CMK (cell line): ENCODE results near the gene DENND1B.

Experiments used
- DNase-seq: peaks from one replicate; pipeline ENCODE4 v3.0.0-alpha.2; 2010; ENCODE audit warnings: low read depth

The DENND1B gene, protein sequence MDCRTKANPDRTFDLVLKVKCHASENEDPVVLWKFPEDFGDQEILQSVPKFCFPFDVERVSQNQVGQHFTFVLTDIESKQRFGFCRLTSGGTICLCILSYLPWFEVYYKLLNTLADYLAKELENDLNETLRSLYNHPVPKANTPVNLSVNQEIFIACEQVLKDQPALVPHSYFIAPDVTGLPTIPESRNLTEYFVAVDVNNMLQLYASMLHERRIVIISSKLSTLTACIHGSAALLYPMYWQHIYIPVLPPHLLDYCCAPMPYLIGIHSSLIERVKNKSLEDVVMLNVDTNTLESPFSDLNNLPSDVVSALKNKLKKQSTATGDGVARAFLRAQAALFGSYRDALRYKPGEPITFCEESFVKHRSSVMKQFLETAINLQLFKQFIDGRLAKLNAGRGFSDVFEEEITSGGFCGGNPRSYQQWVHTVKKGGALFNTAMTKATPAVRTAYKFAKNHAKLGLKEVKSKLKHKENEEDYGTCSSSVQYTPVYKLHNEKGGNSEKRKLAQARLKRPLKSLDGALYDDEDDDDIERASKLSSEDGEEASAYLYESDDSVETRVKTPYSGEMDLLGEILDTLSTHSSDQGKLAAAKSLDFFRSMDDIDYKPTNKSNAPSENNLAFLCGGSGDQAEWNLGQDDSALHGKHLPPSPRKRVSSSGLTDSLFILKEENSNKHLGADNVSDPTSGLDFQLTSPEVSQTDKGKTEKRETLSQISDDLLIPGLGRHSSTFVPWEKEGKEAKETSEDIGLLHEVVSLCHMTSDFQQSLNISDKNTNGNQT

DNA sequence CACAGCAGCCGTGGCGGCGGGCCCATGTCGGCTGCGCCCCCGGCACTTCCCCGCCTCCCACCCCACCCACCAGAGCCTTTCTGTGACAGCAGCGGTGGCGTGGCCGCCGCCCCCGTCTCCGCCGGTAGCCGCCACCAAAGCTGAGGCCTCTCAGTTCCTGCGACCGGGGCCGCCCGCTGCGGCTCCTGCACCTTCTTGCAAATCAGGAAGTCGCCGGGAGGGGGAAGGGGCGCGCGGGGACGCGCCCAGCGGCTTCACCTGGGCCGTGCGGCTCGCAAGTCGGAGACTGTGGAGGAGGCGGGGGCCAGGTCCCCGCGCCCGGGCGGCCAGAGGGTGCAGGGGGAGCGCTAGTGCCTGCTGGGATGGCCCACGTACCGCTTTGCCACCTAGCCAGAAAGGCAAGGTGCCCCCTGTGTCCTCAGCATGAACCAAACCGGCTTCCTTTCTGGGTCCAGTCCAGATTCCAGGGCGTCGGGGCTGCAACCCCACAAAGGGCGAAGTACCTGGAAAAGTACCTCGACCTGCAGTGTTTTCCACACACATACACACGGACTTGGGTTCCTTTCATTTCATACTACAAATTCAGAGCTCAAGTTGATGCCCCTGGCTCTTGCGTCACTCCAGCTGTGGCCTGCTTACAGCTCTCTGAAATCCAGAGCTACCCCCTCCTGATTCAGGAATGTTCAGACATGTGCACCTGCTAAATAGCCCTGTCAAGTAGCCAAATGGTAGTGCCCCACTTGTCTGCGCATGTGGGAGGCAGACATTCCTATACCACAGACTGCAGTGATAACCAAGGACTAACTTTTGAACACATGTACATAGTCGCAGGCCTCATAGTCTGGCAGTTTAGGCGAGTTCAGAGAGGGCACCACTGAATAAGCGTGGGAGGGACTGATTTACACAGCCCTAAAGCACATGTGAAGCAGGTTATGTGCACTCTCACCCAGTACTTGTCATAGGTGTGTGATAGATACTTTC, at the start of gene DENND1B:
DENND1B (minus strand) TSS at position 199 of the 981 bp plus-strand sequence. CDS start 325 bp downstream, outside the sequence.
- peak; percentile 60 for DNase-seq

DNA sequence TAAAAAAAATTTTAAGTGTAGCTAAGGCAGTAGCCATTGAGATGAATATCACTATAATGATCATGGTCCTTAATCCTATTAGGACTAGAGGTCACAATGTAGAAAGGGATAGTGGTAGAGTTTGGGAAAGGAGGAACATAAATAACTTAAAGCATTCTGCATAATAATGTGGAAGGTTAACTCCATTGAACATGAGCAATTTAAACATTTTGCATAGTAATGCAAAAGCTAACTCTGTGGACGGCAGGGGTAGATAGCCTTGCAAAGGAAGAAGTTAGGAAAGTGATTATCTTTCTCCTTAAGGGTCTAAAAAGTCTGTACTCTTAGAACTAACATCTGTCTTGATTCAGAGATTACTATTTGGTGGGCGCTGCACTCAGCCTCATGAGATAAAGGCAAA, 39.0 kb upstream of the DENND1B start:
- DNase-seq = no peak

DNA sequence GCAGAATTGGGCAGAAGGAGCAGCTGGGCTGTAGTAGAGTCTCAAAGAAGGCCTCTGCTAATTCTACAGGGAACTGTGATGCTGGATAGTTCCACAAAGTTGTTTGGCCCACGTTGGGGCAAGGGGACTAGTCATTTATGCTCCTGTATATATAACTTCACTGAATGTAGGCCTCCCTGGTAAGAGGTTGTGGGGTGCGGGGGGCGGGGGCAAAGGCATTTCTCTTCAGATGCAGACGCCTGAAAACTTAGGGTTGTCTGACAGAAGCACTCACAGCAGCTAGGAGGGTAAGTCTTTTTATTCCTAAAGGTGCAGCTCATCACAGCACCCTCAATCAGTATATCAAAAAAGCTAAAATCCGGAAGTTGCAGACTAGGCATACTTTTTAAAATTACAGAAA, 38.5 kb upstream of the DENND1B start:
- no peak for DNase-seq

- no peak for DNase-seq
Observed at GRCh38 chr1:197811769-197812168, 36.5 kb upstream of the DENND1B start.

- DNase-seq = no peak
Observed at GRCh38 chr1:197810812-197811211, 35.5 kb upstream of the DENND1B start.

GRCh38 chr1:197808880-197809279, 33.6 kb upstream of the DENND1B start:
- DNase-seq = no peak

DNA sequence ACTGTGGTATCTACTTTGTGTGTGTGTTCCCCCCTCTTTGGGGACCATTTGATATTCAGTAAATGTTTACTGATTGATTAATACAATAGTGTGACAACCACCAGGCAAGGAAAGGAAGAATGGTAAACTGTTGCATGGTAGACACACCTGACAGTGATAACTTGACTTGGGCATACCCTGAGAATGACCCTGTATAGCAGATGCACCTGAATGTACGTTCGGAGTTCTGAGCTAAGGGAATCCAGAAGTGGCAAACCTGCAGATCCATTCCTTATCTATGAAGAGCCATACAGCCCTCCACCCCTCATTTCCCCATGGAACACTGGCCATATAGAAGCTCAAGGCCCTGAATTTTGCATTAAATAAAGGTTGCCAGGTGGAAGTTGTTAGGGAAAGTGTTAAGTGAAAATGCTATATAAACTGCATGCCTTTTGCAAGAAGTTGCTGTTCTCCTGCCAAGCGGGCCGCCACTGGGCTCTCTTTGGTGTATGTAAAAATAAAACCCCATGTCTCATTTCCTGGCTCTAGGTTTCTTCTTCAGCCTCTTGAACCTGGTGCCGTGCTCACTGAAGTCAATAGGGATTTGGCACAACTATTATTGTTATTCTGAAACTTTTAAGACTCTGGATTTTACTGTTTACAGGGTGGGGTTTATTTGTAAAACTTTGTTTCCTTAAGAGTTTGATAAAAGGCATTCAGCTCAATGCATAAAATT, 32.6 kb upstream of the DENND1B start:
- no peak for DNase-seq

- DNase-seq = no peak
Observed at GRCh38 chr1:197807216-197807615, 31.9 kb upstream of the DENND1B start.

DNA sequence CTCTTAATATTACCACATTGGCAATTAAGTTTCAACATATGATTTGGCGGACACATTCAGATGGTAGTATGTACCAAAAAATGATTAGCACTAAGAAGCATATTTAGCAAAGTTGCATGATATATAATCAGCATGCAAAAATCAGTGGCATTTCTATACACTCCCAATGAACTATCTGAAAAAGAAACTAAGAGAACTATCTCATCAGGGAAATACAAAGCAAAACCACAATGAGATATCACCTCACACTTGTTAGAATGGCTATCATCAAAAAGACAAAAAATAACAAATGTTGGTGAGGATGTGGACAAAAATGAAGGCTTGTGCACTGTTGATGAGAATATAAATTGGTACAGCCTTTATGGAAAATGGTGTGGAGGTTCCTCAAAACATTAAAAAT, 31.4 kb upstream of the DENND1B start:
- no peak for DNase-seq

- DNase-seq = no peak
Observed at GRCh38 chr1:197801684-197802083, 26.4 kb upstream of the DENND1B start.

GRCh38 chr1:197801111-197801482, 25.8 kb upstream of the DENND1B start:
- DNase-seq = no peak

DNA sequence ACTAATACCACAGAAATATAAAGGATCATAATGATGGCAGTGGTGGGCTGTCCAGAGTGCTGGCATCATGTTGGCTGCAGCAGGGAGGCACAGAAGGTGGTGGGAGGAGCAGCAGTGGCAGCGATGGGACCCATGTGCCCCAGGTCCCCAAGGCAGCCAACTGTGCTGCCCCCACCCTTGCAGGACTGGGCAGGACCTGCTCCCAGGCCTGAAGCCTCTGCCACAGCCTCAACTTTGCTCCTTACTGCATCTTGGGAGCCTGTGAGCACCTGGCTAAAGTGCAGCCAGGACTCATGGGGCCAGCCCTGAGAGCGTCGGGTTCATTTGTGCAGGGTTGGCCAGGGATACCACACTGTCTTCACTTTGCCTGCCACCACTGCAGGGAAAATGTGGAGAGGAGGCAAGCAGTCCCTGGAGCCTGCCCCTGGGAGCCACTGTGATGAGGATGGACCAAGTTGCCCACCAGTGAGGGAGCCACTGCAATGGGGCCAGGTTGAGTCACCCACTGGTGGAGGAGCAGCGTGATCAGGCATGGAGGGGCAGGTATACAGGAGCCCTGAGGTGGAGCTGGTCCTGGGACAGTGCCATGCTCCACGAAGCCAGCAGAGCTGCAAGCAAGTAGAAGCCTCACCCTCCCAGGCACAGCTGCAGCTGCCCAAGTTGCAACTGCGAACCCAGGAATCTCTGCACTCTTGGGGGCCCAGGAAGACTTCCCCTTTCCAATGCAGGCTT, 25.3 kb upstream of the DENND1B start:
- DNase-seq = no peak

- no peak for DNase-seq
Observed at GRCh38 chr1:197799271-197799670, 24.0 kb upstream of the DENND1B start.

- no peak for DNase-seq
Observed at GRCh38 chr1:197798492-197798891, 23.2 kb upstream of the DENND1B start.

GRCh38 chr1:197797010-197797409, 21.7 kb upstream of the DENND1B start:
- no peak for DNase-seq

DNA sequence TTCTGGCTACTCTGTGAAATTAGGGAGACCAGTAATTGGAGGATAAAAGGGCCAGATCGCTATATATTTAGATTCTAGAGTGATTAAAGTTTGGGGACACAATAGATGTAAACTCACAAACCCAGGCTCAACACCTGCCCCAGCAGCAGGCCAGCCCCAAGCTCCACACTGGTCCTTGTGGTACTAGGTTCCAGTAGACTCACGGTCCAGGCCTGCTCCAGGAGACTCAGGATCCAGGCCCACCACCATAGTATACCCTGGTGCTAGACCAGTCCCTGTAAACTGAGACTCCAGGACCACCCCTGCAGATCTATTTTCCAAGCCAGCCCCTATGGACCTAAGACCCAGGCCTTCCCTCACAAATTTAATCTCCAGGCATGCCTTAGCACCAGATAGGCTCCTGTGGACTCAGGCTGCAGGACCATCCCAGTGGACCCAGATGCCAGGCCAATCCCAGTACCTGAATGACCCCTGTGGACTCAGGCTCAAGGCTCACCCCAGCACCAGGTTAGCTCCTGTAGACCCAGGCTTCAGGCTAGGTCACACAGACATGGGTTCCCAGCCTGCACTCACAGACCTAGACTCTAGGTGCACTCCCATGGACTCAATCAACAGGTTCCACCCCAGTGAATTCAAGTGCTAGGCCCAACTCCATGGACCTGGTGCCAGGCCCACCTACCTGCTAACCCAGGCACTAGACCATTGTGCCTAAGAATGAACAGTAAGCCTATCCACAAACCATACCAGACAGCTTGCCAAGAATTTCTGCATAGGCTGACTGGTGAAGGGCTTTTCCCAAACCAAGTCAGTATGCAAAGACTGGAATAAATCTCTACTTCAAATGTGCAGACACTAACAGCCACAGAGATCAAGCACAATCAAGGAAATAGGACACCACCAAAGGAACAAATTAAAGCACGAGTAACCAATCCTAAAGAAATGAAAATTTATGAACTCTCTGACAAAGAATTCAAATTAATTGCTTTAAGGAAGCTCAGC, 13.8 kb upstream of the DENND1B start:
- DNase-seq = no peak

DNA sequence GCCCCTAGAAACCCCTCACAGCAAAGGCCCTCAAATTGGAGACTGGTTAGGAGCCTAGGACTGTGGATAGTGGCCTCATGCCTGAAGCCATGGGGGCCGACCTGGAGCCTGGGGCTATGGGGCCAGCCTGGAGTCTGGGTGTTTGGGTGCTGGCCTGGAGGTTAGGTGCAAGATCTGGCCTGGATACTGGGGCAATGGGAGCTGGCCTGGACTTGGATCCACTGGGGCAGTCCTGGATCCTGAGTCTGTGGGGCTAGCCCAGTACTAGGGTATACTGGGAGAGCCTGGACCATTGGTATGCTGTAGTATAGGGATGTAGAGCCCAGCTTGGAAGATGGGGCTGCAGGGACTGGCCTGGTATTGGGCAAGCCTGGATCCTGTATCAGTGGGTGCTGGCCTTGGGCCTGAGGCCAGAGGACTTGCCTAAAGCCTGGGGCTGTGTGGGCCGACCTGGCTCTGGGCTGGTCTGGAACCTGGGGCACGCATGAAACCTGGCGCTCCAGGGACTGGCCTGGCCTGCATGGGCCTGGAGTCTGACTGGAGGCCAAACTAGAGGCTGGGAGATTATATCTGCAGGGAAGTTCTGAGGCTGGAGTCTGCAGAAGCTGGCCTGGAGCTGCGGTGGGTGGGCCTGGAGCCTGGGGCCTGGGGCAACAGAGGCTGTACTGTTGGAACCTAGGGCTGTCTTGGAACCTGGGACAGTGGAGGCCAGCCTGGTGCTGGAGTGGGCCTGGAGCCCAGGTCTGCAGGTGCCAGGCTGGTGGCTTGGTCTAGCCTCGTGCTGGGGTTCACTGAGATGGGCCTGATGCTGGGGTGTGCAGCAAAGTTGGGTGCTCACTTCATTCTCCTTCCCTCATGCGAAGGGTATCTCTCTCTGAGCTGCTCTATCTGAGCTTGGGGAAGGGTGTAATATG, 12.6 kb upstream of the DENND1B start:
- DNase-seq = no peak

GRCh38 chr1:197787056-197787455, 11.8 kb upstream of the DENND1B start:
- DNase-seq = no peak
